Right lobe of liver (tissue), 4 donors: ENCODE results near the gene ARL9.

Source experiments
- POLR2A ChIP-seq: fragments of 450-650 bp; IDR thresholded peaks from one replicate; pipeline ENCODE4 v1.6.1; 2017; ENCODE audit warnings: antibody characterized with exemption, mild to moderate bottlenecking
- TF ChIP-seq, protein P1 (sequence below), 4 donors: fragments of 200-600 bp in 3 of 4; fragments of 450-650 bp in 1 of 4; IDR thresholded peaks; one replicate each; pipeline versions ENCODE4 v1.5.1 to v1.8.0; 2016 to 2022; ENCODE audit warnings: antibody characterized with exemption in 4 of 4, mild to moderate bottlenecking in 2 of 4
- donor health status: DM: no; HTN: no; CAD: no.
- donor health status: DM: no; HTN: no; CAD: no.
- donor health status: DM: no; HTN: yes; CAD: no.

DNA sequence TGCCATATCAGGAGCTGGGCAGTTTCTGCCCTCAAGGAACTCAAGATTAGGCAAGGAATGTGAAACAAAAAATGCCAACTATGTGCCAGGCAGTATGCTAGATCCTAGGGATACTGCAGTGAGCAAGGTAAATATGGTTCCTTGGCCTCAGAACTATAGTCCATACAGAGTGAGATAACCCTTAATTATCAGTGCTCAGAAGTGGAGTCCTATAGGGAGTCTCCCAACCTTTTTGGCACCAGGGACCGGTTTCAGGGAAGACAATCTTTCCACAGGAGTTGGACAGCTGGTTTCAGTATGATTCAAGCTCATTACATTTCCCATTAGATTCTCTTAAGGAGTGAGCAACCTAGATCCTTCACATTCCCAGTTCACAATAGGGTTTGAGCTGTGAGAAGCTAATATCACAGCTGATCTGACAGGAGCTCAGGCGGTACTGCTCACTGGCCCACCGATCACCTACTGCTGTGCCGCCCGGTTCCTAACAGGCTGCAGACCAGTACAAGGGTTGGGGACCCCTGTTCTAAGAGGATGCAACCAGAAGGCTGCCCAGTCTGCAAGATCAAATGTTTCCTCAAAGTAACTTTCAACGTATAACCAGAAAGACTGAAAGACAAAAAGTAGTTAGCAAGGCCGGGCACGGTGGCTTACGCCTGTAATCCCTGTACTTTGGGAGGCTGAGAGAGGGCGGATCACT is 39.8 kb upstream of the ARL9 start:
- TF ChIP-seq, protein P1, sequence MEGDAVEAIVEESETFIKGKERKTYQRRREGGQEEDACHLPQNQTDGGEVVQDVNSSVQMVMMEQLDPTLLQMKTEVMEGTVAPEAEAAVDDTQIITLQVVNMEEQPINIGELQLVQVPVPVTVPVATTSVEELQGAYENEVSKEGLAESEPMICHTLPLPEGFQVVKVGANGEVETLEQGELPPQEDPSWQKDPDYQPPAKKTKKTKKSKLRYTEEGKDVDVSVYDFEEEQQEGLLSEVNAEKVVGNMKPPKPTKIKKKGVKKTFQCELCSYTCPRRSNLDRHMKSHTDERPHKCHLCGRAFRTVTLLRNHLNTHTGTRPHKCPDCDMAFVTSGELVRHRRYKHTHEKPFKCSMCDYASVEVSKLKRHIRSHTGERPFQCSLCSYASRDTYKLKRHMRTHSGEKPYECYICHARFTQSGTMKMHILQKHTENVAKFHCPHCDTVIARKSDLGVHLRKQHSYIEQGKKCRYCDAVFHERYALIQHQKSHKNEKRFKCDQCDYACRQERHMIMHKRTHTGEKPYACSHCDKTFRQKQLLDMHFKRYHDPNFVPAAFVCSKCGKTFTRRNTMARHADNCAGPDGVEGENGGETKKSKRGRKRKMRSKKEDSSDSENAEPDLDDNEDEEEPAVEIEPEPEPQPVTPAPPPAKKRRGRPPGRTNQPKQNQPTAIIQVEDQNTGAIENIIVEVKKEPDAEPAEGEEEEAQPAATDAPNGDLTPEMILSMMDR (IDR thresholded peaks at IDR 0.05): no peak
- TF ChIP-seq POLR2A: no peak
